HCEC 1CT (cell line): ENCODE results near the gene HPGDS.
"Not testable (repeated sequence)": the region's sequence is repeated elsewhere in the genome, so short reads cannot be mapped to it uniquely, and the experiment has no call there.

ENCODE experiments used
- DNase-seq: peaks from one replicate; pipeline ENCODE4 v3.0.0-alpha.2; 2017

Gene HPGDS

DNA sequence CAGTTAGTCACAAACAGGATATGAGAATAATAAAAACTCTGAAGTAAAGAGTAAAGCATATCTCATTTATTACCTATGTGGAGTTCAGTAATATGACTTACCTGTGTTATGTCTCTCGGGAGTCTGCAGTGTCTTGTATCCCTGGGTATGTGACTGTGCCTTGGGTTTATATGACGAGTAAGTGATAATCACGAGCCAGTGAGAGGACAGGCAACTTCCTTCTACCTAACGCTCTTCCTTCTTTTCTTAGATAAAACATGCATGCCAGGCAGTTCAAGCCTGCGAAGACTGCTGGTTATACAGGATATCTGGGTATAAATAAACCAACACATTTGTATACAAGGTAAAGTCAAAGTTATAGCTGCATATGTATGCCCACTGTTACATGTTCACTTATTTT, at the start of gene HPGDS:
Gene HPGDS (minus strand): TSS at position 143 of the 400 bp plus-strand sequence. CDS start 8,207 bp downstream, outside the sequence.
- DNase-seq, result no peak

DNA sequence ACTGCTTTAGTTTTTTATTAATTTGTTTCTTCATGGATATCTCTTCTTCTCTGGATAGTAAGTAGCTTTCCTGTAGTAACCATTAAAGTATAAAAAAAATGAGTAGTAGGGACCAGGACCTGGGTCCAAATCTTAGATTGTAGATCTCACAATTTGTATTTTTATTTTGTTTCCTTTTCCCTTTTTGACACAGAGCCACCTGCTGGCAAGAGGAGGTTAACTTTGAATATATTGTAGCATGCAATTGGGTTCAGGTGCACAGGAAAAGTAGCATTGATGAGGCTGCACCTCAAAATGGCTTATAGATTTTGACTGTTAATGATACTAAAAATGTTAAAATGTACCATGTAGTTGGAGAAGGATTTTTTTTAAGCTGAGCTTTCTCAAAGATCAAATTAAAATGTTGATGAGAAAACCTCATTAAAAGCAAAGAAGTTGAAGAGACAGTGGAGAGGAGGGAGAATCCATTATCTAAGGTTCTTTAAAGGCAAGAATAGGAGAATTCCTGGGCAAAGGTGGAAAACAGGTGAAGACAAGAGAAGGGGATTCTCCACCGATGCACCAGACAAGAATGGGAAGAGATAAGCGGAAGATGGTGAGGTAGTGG, 48.3 kb upstream of the HPGDS start:
- DNase-seq, result no peak

DNA sequence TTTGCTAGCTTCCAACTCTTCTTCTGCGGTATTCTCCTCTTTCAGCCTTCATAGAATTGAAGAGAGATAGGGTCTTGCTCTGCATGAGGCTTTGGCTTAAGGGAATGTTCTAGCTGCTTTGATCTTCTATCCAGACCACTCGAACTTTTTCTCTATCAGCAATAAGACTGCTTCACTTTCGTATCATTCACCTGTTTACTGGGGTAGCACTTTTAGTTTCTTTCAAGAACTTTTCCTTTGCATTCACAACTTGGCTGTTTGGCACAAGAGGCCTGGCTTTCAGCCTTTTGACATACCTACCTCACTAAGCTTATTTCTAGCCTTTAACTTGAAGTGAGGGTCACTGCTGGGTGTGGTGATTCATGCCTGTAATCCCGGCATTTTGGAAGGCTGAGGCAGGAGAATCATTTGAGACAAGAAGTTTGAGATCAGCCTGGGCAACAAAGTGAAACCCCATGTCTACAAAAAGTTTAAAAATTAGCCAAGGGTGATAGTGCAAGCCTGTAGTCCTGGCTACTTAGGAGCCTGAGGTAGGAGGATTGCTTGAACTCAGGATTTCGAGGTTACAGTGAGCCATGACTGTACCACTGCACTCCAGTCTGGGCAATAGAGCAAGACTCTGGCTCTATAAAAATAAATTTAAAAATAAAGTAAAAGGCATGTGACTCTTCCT, 47.1 kb upstream of the HPGDS start:
- DNase-seq, result no peak

DNA sequence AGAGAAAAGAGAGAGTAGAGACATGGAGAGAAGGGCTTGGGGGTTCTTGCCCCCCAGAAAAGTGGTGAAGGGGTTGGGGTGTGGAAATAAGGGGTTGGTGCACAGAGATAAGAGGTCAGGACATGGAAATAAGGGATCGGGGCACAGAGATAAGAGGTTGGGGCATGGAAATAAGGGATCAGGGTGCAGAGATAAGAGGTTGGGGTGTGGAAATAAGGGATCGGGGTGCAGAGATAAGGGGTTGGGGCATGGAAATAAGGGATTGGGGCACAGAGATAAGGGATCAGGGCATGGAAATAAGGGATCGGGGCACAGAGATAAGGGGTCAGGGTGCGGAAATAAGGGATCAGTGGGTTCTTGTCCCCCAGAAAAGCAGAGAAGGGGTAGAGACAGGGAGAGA, 45.3 kb upstream of the HPGDS start:
- DNase-seq, result not testable (repeated sequence)

DNA sequence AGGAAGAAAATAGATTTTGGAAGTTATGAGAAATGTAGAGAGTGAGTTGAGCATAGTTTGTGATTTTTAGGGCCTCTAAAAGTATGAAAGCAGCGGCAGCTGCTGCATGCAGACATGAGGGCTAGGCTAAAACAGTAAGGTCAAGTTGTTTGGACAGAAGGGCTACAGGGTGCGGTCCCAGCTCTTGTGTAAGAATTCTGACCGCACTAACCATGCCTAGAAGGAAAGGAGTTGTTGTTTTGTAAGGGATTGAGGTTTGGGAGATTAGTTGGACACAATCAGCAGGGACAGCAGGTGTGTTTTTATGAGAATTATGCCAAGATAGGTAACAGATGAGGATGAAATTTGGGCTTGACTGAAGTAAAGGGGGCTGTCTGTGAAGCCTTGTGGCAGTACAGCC, 42.8 kb upstream of the HPGDS start:
- not testable (repeated sequence) for DNase-seq

DNA sequence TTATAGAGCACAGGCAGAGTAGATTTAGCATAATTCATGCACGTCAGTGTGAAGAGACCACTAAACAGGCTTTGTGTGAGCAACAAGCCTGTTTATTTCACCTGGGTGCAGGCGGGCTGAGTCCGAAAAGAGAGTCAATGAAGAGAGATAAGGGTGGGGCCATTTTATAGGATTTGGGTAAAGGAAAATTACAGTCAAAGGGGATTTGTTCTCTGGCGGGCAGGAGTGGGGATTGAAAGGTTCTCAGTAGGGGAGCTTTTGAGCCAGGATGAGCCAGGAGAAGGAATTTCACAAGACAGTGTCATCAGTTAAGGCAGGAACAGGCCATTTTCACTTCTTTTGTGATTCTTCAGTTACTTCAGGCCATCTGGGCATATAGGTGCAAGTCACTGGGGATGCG, 40.3 kb upstream of the HPGDS start:
- not testable (repeated sequence) for DNase-seq

DNA sequence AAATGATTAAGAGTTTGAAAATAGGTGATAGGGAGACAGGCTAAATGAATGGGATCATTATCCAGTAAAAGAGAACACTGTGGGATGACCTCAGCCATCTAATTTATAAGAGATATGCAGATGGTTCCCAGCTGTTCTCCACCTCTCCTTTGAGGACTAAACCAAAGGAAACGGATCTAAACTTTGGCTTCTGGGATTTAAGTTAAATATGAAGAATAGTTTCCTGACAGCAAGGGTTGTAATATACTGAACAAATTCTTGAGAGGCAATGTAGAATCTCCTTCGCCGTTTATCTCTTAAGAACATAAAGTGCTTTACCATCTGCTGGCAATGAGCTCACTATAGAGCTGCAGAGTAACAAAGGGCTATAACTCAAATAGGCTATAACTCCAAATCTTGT, 35.4 kb upstream of the HPGDS start:
- DNase-seq, result no peak

DNA sequence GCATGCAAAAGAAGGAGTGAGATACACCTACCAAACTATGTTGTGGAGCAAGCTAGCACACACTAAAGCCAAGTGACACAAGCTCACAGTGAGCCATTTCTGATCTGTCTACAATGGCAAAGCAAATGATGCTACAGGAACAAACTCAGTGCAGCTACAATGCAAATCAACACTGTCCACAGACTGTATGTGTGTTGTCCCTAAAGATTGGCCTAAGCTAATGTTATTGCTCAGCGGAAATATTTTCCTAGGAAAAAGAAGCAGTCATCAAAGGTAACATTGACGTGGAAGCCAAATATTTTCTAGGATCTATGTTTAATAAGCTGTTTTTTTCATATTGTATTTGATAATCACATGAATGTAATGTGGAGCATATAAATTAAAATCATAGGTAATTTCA, 34.7 kb upstream of the HPGDS start:
- no peak for DNase-seq

DNA sequence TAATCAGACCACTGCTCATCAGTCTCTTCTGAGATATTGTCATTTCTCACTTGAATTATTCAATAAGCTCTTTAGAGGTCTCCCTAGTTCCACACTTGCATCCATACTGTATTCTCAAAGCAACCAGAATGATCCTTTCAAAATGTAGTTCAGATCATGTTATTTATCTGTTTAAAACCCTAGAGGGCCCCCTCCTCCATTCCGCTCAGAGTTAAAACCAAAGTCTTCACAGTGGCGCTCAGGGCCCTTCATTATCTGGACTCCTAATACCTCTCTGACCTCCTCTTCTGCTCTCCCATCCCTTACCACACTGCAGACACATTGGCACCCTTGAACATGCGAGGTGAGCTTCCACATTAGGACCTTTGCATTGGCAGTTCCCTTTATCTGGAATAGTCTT, 32.7 kb upstream of the HPGDS start:
- no peak for DNase-seq

DNA sequence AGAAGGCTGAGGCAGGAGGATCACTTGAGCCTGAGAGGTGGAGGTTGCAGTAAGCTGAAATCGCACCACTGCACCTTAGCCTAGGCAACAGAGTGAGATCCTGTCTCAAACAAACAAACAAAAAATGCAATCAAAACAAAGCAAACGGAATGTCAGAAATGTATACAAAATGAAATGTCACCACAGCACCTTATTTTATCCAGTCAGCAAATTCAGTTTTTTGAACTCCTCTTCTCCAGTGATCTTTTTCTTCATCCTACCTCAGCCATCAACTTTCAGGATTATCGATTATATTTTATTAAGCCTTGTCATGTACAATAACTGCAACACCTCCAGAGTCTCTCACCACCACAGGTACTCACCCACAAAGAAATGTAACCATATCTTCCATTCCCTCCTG, 31.1 kb upstream of the HPGDS start:
- DNase-seq, result no peak

DNA sequence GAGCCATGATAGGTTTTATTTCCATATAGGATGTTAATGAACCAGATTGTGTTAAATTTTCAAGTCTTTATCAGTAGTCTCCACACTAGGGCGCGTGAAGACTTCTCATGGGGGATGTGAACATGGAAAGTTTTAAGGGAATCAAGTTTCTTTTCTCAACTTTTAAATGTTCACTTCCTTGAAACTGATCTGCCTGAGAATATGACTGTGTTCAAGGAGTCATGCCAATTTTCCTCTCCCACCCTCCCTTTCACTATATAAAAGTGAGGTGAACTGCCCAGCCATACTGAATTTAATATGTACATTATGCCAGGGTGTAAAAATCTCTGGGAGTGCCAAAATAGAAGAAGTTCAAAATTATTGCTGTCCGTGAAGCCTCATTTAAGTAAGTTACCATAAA, 30.4 kb upstream of the HPGDS start:
- DNase-seq, result no peak

DNA sequence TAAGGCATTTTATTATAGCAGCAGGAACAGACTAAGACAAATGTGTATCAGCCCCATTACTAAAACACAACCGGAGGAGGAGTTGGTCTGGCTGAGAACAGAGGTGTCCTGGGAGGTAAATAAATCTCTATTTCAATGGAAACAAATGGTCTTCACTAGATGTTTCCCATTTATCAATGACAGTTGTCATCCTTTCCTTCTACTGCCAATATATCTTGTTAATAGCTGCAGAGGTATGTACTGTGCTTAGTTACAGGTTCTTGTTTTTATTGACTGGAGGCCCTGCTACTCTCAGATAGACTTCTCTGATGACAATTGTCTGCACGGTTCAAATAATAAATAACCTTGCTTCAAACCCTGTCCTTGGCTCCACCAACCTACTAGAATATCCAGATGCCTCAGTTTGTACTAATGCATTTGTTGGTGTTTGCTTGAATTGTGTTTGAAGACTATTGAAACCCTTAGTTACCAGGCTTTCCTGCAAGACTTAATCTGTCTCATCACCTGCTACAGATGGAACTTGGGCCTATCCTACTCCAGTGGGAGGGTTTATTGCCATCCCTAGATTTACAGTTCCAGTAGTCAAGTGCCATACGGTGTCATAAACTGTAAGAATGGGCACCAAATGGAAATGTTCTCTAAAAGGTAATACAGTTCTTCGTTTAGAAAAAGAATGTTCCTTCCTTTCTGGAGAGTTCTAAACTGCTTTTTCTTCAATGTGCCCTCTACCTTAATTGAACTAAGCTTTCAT, 29.8 kb upstream of the HPGDS start:
- no peak for DNase-seq

DNA sequence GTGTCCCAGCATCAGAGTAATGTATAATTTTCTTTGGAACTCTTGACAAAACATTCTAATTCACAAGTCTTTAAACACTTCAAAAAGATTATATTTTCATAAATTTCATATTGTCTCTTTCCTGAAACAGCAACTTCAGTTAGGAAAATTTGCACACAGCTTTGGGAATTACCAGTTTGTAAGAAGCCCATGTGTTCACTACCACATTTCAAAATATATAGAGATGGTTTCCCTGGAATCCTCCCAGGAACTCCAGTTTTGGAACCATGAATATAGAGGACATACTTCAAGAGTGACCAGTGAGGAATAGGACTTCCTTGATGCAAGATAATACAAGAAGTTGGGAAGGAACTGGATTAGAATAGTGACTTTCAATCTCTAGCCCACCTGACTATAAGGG, 28.7 kb upstream of the HPGDS start:
- no peak for DNase-seq

DNA sequence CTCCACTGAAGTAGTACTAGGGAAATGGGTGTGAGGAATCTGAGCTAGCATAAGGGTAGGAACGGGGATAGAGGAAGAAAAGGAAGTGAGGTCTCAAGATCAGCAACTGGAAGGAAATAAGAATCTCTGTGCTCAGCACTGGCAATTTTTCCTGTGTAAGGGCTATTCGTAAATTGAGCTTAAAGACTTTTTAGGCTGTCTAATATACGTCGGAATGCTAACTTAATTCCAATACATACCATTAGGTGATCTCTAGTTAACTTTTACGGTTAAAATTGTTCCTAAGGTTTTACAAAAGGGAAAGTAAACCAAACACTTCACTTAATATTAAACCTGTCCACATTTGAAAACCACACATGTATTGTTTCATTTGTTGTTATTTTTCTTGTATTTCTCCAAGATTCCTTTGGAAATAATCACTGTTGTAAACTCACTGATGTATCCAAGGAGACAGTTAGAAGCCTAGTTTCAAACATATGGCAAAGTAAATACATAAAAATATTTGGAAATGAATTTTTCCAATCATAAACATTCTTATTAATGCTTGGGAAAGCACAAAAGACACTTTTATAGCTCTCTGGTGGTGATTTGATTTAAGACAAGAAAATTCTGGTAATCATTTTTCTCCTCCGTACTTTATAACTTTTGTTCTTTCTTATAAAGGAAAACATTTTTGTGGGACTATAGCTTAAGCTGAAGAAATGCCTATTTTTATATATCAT, 28.1 kb upstream of the HPGDS start:
- no peak for DNase-seq

DNA sequence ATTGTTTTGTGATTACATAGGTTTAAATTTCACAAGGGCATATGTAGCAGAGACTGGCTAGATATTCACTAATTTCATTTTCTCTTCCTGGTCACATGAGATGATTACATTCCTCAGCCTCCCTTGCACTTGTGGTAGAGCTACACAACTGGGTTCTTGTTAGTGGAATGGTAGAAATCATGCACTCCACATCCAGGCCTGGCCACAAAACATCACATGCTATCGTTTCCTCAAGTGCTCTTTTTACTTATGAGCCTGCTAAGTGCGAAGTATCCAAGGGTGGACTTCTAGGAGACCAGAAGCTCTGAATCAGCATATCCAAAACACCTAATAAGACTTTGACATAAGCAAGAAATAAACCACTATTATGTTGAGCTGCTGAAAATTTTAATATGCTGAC, 26.4 kb upstream of the HPGDS start:
- DNase-seq, result no peak

DNA sequence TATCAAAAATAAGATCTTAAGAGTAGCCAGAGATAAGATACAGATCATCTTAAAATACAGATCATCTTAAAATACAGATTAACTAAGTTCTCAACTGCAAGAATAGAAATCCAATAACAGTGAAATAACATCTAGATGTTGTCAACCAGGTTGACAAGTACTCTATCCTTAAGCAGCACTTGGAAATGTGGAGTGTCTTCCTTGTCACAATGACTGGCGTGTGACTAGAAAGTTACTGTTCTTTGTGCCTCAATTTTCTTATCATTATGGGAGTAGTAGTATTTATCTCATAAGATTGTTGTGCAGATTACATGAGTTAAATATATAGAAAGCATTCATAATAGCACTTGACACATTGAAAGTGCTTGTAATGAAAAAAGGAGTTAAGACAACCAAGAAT, 25.8 kb upstream of the HPGDS start:
- no peak for DNase-seq

DNA sequence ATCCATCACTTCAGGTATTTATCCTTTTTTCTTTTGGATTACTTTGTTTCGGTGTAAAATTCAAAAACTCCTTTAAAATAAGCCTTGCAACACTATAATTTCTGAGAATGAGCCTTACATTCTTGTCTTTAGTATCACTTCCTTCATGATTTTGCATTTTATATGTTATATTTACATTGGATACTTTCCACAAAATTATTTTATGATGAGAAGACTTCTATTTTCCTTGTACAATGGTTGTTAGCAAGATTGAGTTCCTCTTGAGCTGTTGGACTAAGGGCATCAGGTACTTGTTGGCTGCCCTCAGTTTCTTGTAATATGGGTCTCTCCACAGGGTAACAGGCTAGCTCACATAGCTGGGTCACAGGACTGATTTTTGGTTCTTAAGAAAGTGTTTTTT, 22.7 kb upstream of the HPGDS start:
- DNase-seq, result no peak

DNA sequence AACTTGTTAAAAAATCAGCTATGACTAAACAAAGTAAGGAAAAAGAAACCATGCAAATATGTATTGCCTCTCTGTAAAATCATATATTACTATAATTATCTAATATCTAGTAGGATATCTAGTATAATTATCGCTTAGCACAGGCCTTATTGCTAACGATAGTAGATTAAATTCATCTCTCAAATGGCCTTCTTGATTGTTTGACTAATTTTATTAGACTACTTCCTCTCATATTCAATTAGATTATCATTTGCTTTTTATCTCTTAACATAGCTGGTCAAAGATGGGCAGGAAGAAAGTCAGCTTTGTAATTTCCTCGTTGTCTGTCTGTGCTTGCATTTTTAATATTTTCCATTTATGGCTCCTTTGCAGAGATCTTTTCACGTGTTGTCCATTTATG, 21.9 kb upstream of the HPGDS start:
- no peak for DNase-seq

DNA sequence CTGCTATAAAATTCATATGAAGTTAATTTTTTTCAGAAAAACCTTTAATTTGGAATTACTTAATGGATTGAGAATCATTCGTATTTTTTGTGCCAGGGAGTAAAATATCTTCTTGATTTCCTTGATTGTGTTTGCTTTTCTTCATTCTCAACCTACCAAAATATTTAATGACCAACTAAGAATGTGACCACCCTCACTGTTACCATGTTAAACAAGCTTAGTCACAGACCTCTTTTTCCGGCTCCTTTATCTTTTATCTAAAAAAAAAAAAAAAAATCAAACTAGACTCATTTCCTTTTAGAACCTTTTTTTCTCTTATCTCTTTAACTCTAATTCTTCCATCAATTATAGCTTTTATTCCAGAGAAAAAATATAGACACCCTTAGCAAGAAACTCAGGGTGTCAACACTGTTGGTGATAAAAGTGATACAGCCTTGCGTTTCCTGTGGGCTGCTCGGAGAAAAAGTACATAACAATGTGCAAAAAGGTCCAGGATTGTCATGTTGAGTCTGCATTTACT, 20.6 kb upstream of the HPGDS start:
- no peak for DNase-seq

DNA sequence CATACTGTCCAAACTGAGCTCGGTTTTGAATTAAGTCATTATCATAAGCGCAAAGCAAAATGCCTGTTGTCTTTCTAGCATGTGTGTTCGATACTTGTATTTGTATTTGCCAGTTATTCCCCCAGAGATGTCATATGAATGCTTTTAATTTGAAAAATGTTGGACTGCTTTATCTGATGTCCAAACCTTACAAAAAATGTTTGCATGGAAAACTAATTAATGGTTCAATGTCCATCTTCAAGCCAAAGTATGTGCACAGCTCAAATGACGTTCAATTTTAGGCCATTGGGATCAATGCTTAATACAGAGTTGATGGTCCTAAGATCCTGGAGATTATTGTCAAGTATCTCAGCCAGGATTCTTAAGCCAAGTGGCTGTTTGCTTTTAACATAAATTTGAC, 17.2 kb upstream of the HPGDS start:
- no peak for DNase-seq

DNA sequence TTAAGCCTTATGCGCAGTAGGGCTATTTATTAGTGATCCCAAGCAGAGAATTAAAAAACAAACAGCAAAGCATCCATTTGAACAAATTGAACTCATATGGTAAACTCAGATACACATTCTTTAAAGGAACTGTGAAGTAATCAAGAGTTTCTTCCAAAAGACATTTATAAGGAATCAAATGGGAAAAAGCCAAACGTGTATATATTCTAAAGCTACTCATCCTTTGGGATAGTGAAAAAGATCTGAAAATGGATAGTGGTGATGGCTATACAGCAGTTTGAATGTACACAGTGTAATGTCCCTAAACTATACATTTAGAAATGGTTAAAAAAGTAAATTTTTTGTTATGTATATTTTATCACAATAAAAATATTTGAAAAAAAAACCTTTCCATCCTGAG, 16.6 kb upstream of the HPGDS start:
- no peak for DNase-seq

DNA sequence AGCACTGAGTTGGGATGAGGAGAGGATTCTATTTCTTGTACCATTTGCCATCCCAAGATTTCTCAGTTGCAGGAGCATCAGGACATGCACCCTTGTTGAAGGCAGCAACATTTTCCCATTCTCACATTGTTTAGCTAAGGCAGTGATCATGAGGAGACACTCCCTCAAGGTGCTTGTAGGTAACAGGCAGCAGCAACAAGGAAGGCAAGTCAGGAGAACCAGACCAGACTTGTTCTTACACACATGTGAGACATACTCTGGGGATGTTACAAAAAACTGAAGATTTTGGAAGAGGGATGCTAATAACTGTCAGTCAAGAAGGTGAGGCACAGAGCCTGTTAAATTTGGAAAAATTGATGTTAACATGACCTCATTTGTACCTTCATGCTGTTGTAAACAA, 15.5 kb upstream of the HPGDS start:
- no peak for DNase-seq

DNA sequence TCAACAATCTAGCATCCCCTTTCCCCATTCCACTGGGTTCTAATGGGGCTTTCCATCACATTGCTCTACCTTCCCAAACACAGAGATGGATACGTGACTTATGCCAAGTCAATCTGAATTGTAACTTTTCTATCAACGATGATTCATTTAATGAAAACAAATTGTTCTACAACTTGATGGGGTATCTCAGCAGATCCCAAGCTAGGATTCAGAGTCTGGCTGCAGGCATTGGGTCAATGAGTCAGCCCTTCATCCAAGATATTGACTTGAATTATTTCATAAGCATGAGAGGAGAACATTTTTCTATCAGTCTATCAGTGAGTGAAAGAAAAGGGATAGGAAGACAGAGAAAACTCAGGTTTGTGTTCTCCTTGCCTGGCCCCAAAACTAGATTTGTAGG, 15.0 kb upstream of the HPGDS start:
- no peak for DNase-seq

DNA sequence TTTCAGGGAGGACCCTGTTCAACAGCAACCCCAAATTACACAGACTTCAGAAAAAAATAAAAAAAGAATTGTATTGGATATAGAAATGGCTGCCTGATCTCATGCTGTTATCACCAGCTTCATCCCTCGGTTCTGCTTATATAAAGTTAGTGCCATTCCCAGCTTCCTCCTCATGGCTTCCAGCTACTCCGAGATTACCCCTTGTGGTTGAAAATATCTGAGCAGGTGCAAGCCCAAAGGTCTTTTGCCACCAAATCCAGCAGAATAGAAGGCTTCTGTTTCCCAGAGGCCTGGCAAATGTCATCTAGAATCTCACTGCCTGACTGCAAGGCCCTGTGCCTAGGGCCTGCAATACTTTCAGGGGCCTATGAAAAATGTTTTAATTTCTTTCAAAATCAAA, 13.8 kb upstream of the HPGDS start:
- DNase-seq, result no peak
